Hematopoietic multipotent progenitor cell treated with erythropoietin and hydrocortisone succinate and interleukin-3 and kit ligand, for 6 days (in vitro differentiated cells): Measurements from ENCODE around the gene C6orf118.
A peak's percentile ranks its signal among the peaks of the same experiment; 100 is the strongest.

ENCODE experiments used
- DNase-seq: peaks from one replicate; pipeline ENCODE4 v3.0.0-alpha.2; 2015

C6orf118 gene

DNA sequence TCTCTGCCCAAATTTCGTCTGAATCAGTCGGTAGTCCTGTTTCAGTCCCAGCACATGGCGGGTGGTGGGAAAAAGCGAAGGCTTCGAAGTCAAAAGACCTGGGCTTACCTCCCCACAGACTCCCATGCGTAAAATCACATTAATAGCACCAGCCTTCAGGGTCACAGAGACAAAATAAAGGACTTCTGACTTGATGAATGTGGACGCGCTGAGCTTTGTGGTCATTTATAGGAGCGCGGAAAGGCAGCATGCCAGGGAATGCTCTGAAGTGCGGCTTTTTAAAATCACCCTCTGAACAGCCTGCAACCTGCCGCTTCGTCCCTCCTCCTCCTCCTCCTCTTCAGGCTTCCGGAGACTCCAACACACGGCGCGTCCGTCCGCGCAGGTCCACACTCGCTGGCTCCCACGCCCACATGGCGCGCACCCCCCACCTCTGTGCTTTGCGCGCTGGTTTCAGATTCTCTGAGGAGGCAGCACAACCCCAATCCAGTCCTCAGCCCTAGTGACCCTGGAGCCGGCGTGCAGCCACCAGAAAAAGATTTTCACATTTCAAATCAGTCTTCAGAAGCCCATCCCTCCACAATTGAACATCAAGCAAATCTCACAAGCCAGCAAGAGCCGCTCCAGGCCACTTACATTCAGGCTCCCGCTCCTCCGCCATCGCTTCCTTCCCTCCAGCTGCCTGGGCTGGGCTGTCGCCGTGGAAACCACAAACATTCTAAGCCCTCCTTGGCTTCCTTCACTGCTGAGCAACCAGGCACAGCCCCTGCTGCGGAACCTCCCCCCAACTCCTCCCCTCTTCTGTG is at the start of gene C6orf118:
Gene C6orf118 (minus strand): TSS at position 680 of the 806 bp plus-strand sequence. CDS start 19 bp downstream, at position 661.
- peak; percentile 3 for DNase-seq

DNA sequence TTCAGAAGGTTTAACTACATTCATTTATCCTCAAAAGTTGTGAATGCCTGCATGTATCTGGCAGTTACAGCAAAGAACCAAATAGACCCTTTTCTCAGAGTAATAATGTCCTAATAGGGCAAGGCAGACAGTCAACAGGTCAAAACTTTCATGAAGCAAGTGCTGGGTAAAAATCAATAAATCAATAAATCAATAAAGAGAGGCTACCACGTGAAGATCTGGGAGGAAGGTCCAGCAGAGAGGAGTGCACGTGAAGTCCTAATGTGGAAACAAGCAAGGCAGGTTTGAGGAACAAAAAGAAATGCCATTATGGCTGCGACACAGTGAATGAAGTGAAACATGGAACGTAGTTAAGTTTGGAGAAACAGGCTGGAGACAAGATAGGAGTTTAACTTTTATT is 36.3 kb upstream of the C6orf118 start:
- DNase-seq, result no peak

DNA sequence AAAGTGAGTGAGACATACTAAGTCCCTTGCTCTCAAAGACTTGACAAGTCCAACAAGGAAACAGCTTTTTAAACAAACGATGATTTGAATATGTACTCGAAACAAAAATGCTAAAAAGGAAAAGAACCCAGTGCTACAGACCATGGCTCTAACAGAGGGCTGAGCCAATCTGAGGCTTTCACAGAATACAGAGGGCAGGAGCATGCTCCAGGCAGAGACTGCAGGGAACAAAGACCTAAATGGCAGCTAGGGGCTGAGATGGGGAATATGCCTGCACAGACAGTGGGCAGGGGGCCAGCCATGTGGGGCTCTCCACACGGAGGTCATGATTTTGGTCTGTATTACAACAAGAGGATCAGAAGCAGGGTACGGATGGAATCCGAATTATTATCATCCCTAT is 31.1 kb upstream of the C6orf118 start:
- no peak for DNase-seq

DNA sequence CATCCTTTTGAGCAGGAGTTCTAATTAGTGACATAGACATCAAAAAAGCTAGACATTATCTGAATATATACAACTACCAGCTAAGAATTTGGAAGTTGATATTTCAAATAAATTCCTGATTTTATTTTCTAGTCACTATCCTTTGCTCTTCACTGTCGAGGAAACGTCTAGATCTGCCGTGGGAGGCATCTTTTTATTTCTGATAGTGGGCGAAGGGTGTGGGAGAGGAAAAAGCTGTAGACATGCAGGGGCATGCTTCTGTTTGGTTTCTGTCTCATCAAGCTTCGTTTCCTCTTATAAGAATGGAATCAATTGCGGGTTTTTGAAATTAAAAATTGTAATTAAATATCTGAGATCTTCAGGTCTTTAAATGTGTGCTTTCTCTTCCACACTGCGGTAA is 16.2 kb upstream of the C6orf118 start:
- DNase-seq, result no peak

DNA sequence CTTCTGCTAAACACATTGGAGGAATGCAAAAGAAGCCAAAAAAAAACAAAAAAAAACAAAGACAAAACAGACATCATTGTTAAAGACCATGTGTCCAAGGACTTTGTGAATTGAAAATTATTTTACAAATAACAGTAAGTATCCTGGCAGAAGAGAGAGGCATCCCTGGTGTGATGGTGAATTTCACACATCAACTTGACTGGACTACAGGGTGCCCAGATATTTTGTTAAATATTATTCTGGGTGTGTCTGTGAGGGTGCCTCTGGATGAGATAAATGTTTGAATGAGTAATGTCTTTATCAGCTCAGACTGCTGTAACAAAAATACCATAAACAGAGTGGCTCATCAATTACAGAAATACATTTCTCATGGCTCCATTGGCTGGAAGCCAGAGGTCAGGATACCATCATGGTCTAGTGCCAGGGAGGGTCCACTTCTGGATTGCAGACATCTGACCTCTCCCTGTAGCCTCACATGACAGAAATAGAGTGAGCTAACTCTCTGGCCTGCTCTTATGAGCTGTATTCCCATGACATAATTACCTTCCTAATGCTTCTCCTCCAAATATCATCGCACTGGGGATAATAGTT is 12.2 kb upstream of the C6orf118 start:
- DNase-seq, result no peak

DNA sequence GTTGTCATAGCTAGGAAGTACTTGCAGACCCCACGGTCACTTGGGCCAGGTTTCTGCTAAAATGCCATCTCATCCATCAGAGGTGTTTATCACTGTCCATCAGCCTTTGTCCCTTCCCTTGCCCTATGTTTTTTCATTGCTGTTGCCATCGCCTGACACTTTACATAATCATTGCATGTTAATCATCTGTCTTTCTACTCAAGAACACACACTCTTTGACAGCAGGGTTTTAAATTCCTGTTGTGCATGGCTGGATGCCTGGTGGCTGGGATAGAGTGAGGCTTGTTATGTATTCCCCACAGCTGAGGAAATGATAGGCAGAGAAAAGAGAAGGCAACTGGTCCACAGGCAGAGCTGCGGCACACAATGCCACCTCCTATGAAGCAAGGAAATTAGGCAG is 11.7 kb upstream of the C6orf118 start:
- DNase-seq, result no peak

DNA sequence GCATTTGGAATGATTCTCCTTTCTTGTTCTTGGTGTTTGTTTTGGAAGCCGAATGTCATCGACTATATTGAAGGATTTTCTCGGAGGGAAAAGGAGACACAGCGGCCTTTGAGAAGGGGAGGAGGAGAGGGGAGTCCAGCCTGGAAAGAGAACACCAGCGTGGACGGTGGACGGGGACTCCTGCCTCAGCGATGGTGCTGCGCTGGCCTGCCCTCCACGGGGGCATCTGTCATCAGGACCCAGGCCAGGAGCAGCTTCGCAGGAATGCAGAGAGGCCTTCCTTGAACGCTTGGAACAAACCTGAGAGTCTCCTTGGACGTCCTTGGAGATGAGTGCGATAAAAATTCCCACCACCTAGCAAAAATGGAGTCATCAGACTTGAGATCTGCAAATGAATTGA is 8.3 kb upstream of the C6orf118 start:
- no peak for DNase-seq

GRCh38 chr6:165306955-165307354 is 2.5 kb downstream of the C6orf118 start:
- DNase-seq, result no peak

DNA sequence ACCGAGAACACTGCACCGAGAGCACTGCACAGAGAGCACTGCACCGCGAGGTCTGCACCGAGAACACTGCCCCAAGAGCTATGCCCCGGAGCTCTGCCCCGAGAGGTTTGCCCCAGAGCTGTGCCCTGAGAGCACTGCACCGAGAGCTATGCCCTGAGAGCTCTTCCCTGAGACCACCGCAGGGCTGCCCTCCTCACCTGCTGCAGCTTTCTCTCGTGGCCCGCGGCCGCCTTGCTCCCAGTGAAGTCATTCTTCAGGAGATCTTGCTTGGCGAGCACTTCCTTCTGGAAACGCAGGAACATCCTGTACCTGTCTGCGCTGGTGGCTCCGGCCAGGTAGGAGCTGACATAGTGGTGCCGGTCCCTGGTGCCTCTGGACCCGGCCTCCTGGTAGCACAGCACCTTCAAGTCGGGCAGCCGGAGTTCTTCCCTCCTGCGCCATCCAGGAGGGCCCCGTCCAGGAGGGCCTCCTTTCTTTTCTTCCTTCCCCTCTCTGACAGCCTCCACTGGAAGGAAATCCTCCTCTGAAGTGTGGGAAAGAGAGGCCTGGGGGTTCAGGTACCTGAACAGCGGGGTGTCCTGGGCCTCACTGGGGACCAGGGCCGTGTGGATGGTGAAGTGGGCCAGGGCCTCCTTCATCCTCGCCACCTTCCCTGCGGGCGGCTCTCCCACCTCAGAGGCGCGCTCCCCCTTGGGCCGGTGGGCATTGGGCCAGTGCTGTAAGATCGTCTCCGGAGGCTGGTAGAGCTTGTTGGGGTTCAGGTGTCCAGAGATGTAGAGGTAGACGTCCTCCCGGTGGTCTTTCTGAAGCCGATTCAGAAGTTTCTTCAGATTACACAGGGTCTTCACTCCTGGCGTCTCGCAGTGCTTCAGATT is 7.8 kb downstream of the C6orf118 start:
- no peak for DNase-seq

- DNase-seq, result no peak
Measured at GRCh38 chr6:165300422-165300936, 8.9 kb downstream of the C6orf118 start.

DNA sequence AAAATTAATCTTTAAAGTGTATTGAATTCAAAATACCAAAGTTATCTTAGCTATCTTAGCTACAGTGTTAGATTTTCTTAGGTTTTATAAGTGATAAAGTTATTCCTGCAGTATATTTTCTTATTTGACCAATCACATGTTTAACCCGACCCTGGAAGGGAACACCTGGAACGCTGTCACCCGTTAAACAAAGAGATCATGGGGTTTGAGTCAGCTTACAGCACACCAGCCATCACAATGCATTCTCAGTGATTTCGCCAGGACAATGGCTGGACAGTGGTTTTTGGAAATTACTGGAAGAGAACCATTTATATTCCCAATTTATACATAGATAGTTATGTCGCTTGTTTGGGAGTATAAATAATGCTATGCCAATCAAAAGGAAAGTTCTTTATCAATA is 10.5 kb downstream of the C6orf118 start:
- no peak for DNase-seq

GRCh38 chr6:165298402-165298801 is 11.0 kb downstream of the C6orf118 start:
- no peak for DNase-seq

DNA sequence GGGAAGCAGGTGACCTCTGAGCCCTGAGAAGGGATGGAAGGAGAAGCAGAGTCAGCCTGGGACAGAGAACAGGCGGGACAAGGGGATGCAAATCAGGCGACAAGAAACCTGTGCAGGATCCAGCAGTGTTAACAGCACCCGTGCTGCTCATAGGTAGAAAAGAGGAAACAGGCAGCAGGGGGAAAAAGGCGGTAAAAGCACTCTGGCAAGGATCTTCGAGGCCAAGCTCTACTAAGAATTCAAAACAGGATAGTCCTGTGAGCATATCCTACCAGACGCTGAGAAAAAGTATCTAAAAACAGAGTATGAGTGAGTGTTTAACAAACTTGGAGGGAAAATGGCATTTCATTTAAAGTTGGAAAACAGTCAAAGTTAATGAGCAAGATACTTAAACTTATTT is 16.7 kb downstream of the C6orf118 start:
- DNase-seq, result no peak

DNA sequence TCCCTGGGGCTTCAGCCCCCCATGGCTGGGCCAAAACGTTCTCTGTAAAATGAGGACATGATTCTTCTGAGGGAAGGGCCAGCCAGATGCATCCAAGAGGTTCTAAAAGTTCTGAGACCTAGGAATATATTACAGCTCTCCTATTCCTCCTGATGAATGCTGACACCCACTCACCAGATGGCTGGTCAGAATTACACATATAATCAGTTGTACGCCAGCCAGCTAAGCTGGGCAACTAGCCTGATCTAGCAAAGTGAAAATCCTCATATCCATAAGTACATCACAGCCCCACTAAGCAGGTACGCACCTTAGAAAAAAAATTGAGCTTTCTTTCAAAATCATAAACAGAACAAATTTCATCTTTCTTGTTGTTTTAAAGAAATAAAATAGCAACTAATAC is 34.8 kb downstream of the C6orf118 start:
- DNase-seq, result no peak

DNA sequence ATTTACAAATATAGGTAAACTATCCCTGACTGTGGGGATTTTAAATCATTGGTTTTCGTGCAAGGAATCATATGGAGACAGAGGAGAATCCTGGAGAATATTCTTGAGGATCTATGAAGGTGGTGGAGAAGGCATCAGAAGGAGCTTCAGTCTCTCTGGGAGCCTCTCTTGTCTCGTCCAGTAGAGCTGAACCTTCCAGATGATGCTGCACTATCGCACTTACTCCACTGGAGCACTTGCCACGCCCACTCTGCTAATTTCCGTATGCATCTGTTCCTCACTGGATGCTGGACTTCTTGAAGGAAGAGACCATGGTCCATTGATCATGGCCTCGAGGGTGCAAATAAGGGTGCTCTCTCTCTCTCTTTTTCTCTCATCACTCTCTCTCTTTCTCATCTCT is 36.8 kb downstream of the C6orf118 start:
- DNase-seq, result no peak

GRCh38 chr6:165268987-165269386 is 40.4 kb downstream of the C6orf118 start:
- no peak for DNase-seq

DNA sequence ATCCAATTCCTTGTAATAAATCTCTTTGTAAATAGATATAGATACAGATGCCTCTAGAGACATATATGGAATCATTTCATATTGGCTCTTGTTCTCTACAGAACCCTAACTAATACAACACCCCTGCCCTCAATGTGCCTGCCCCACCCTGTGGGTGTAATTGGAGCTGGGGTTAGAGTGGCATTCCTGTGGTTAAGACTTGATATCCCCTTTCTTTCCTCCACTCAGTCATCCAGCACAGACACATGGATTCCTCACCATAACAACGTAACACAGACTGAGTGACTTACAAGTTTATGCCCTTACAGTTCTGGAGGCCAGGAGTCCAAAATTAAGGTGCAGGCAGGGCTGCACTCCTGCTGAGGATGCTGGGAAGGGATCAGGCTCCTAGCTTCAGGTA is 42.8 kb downstream of the C6orf118 start:
- DNase-seq, result no peak

DNA sequence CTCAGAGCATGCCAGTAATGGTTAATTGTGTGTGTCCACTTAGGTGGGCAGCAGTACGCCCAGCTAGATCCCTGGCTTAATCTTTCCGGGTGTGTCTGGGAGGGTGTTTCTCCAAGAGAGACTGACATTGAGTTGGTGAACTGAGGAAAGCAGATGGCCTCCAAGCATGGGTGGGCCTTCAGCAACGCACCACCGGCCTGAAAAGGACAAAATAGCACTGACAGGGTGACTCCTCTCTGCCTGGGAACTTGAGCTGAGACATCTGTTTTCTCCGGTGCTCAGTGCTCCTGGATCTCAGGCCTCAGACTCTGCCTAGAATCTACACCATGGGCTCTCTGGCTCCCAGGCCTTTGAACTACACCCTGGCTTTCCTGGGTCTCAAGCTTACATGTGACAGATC is 43.2 kb downstream of the C6orf118 start:
- DNase-seq, result no peak

DNA sequence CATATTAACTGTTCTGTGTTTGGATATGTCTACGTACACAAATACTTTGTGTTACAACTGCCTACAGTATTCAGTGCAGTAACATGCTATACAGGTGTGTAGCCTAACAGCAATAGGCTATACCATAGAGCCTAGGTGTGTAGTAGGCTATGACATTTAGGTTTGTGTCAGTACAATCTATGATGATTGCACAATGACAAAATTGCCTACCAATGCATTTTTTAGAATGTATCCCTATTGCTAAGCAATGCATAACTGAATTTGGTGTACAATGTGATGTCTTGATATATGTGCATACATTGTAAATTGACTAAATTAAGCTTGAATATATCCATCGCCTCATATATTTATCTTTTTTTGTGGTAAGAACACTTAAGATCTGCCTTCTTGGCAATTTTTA is 48.9 kb downstream of the C6orf118 start:
- DNase-seq, result no peak

DNA sequence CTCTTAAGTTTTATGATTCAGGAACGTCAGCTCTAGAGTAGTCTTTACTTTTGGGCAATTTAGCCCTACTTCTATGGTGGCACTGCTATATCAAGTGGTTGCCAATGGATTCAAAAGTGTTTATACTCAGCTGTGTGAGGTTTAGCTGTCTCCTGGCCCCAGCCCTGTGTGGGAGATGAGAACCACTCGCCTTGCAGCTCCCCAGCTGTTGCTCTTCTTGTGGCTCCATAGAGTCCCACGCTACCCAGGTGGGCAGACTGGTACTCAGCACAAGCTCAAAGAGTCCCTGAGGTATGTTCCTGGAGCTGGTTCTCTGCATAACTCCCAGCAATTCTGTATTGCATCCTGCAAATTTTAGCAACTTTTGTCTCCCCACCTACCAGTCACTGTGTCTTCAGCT is 59.6 kb downstream of the C6orf118 start:
- DNase-seq, result no peak

GRCh38 chr6:165245701-165246100 is 63.7 kb downstream of the C6orf118 start:
- DNase-seq, result no peak

DNA sequence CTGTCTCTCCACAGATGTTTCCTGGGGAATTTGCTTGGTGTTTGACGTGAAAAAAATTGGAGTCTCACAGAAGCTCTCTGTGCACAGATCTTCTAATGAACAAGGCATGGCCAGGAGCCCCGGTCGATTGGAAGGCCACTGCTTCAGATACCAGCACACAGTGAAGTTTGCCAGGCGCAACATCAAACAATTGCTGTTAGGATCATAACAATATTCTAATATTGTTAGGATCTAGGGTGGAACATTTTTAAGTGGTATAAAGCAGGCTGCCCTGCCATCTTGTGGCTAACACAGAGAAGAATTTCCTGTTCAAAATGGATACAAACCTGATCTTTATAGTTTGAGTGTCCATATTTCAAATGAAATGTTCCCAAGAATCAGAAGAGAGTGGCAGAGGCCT is 64.1 kb downstream of the C6orf118 start:
- DNase-seq, result peak; percentile 5

- DNase-seq, result no peak
Measured at GRCh38 chr6:165244524-165245247, 64.7 kb downstream of the C6orf118 start.
